ENCODE measurements around the gene MAMLD1. TPM values are rescaled to one million over a fixed set of nuclear protein-coding genes. Genes with fewer than 3 reads are reported as not detected.

MAMLD1 gene
- total and polyA plus RNA-seq, 2 of the 8 experiments (the other 6 are each of a cell fraction or from before 2014, with no cell fraction given), result 0.09 to 0.26 TPM

DNA sequence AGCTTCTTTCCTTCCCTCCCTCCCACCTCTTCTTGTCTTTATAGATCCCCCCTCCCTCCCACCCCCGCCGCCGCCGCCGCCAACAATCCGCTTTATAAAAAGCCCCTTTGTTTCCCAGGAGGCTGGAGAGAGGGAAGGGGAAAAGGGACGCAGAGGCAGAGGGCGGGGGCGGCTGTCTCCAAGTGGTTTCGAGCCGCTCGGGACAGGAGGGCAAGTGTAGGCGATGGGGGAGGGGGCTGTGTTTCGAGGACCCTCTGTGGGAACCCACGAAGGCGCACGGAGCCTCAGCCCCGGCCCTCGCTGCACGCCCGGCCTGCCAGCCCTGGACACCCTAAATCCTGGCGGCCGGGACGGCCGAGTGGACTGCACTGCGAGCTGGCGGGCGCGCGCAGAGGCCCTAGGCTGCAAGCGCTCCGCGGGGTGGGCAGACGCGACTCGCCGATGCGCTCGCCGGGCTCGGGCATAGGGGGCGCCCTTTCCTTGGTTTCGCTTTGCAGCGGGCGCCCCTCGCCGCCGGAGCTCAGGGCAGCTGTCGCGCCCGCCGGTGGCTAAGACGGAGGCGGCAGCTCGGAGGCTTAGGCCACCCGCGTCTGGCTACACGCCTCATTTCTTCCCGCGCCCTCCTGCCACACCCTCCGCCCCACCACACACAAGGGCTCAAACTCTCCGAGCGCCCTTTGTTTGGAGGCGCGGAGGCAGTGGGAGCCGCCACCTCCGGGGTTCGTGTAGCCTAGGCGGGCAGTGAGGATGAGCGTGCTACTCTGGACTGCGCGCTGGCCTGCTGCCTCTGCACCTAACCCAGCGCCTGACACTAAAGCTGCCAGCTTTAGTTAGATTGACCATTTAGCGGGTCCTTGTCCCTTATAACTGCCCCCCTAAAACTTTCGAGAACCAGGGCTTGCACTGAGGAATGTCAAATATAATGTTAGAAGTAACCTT, 2.2 kb downstream of the MAMLD1 start (continued):
- TF ChIP-seq SAP30 (IDR thresholded peaks at IDR 0.05; ENCODE audit: insufficient read depth, insufficient replicate concordance, low read length), result no peak
- TF ChIP-seq TEAD4 (IDR thresholded peaks at IDR 0.05; ENCODE audit: low read depth, low read length), result no peak
- TF ChIP-seq NANOG (IDR thresholded peaks at IDR 0.05; ENCODE audit: insufficient read depth, low read depth, low read length, poor library complexity, severe bottlenecking), result no peak
- no peak for TF ChIP-seq TCF12 (IDR thresholded peaks at IDR 0.05; ENCODE audit: low read depth, low read length)
- TF ChIP-seq ZNF274 (IDR thresholded peaks at IDR 0.05; ENCODE audit: borderline replicate concordance, extremely low read depth, low read length), result no peak
- no peak; the same call in 1 of the 2 replicates for TF ChIP-seq SUZ12 (IDR thresholded peaks at IDR 0.05; ENCODE audit: low read length)
- no peak for TF ChIP-seq CHD1 (IDR thresholded peaks at IDR 0.05; ENCODE audit: low read depth, low read length)
- no peak for TF ChIP-seq MAFK (IDR thresholded peaks at IDR 0.05; ENCODE audit: low read depth, low read length)
- TF ChIP-seq, protein P1, sequence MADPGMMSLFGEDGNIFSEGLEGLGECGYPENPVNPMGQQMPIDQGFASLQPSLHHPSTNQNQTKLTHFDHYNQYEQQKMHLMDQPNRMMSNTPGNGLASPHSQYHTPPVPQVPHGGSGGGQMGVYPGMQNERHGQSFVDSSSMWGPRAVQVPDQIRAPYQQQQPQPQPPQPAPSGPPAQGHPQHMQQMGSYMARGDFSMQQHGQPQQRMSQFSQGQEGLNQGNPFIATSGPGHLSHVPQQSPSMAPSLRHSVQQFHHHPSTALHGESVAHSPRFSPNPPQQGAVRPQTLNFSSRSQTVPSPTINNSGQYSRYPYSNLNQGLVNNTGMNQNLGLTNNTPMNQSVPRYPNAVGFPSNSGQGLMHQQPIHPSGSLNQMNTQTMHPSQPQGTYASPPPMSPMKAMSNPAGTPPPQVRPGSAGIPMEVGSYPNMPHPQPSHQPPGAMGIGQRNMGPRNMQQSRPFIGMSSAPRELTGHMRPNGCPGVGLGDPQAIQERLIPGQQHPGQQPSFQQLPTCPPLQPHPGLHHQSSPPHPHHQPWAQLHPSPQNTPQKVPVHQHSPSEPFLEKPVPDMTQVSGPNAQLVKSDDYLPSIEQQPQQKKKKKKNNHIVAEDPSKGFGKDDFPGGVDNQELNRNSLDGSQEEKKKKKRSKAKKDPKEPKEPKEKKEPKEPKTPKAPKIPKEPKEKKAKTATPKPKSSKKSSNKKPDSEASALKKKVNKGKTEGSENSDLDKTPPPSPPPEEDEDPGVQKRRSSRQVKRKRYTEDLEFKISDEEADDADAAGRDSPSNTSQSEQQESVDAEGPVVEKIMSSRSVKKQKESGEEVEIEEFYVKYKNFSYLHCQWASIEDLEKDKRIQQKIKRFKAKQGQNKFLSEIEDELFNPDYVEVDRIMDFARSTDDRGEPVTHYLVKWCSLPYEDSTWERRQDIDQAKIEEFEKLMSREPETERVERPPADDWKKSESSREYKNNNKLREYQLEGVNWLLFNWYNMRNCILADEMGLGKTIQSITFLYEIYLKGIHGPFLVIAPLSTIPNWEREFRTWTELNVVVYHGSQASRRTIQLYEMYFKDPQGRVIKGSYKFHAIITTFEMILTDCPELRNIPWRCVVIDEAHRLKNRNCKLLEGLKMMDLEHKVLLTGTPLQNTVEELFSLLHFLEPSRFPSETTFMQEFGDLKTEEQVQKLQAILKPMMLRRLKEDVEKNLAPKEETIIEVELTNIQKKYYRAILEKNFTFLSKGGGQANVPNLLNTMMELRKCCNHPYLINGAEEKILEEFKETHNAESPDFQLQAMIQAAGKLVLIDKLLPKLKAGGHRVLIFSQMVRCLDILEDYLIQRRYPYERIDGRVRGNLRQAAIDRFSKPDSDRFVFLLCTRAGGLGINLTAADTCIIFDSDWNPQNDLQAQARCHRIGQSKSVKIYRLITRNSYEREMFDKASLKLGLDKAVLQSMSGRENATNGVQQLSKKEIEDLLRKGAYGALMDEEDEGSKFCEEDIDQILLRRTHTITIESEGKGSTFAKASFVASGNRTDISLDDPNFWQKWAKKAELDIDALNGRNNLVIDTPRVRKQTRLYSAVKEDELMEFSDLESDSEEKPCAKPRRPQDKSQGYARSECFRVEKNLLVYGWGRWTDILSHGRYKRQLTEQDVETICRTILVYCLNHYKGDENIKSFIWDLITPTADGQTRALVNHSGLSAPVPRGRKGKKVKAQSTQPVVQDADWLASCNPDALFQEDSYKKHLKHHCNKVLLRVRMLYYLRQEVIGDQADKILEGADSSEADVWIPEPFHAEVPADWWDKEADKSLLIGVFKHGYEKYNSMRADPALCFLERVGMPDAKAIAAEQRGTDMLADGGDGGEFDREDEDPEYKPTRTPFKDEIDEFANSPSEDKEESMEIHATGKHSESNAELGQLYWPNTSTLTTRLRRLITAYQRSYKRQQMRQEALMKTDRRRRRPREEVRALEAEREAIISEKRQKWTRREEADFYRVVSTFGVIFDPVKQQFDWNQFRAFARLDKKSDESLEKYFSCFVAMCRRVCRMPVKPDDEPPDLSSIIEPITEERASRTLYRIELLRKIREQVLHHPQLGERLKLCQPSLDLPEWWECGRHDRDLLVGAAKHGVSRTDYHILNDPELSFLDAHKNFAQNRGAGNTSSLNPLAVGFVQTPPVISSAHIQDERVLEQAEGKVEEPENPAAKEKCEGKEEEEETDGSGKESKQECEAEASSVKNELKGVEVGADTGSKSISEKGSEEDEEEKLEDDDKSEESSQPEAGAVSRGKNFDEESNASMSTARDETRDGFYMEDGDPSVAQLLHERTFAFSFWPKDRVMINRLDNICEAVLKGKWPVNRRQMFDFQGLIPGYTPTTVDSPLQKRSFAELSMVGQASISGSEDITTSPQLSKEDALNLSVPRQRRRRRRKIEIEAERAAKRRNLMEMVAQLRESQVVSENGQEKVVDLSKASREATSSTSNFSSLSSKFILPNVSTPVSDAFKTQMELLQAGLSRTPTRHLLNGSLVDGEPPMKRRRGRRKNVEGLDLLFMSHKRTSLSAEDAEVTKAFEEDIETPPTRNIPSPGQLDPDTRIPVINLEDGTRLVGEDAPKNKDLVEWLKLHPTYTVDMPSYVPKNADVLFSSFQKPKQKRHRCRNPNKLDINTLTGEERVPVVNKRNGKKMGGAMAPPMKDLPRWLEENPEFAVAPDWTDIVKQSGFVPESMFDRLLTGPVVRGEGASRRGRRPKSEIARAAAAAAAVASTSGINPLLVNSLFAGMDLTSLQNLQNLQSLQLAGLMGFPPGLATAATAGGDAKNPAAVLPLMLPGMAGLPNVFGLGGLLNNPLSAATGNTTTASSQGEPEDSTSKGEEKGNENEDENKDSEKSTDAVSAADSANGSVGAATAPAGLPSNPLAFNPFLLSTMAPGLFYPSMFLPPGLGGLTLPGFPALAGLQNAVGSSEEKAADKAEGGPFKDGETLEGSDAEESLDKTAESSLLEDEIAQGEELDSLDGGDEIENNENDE (IDR thresholded peaks at IDR 0.05; ENCODE audit: insufficient replicate concordance, low read length), result no peak
